OCI-M2 (cell line): ENCODE results near the gene SANBR.

Experiments
- DNase-seq: peaks from one replicate; lab custom pipeline; 2025; ENCODE audit not compliant: unreplicated experiment; lab: John Stamatoyannopoulos, UW

Gene SANBR

DNA sequence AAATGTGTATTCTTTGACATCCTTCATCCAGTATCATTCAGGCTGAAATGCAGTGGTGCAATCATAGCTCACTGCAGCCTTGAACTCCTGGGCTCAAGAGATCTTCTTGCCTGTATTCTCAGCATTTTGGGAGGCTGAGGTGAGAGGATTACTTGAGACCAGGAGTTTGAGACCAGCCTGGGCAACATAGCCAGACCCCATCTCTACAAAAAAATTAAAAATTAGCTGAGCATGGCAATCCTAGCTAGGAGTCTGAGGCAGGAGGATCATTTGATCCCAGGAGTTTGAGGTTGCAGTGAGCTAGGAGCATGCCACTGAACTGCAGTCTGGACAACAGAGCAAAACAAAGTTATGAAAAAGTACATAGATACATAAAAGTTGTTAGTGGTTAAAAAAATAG, 24.1 kb downstream of the SANBR start:
- no peak for DNase-seq

- no peak for DNase-seq
Observed at GRCh38 chr2:61090386-61090921, 24.8 kb downstream of the SANBR start.

DNA sequence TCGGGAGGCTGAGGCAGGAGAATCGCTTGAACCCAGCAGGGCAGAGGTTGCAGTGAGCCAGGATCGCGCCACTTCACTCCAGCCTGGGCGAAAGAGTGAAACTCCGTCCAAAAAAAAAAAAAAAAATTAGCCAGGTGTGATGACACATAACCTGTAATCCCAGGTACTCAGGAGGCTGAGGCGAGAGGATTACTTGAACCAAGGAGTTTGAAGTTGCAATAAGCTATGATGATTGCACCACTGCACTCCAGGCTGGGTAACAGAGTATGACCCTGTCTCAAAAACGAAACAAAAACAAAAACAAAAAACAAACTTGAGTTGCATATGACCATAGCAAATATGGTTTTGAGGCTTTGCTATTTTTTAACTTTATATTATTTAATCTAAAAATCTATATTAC, 25.8 kb downstream of the SANBR start:
- DNase-seq = no peak

DNA sequence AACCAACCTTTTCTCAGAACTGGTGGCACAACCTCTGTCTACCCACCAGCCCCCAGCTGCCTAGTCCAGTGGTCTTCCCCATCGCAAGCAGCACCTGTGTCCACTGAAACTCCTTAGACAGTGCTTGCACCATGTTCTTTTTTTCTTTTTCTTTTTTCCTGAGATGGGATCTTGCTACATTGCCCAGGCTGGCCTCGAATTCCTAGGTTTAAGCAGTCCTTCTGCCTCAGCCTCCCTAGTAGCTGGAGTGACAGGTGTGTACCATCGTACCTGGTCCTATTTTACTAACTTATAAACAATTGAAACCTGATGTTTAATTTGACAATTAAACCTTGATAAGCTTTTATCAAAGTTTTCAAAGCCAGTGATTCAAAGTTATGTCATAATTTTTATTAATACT, 30.8 kb downstream of the SANBR start:
- DNase-seq = no peak

GRCh38 chr2:61100801-61101200, 35.1 kb downstream of the SANBR start:
- no peak for DNase-seq

GRCh38 chr2:61109291-61109690, 43.6 kb downstream of the SANBR start:
- no peak for DNase-seq

- DNase-seq = no peak
Observed at GRCh38 chr2:61111708-61112107, 46.0 kb downstream of the SANBR start.

DNA sequence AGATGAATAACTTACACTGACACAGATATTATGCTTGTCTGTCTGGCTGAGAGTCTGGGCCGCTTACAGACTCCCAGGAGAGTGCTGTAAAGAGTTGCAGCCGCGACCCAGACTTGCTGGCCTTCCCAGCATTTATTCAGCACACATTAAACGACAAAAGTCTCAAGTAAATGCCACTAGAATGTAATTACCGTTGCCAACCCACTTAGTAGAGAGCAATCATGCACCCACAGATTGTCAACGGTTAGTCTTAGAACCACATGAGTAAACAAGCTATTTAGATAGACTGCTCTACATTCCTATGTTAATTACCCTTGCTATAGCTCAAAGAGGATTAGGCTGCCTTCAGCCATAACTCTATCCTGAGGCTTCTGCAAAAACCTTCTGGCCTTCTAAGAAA, 48.5 kb downstream of the SANBR start:
- DNase-seq = no peak
